Motor neuron (in vitro differentiated cells): ENCODE measurements around the gene EPB41L2. TPM values are rescaled to one million over a fixed set of nuclear protein-coding genes. Genes with fewer than 3 reads are reported as not detected.

Experiments used
- ATAC-seq, 8 experiments: fragments of 200-7000 bp; cut with Tn5 transposase; replicated peaks in 6 of 8; 2 replicates each; pipeline ENCODE4 v1.8.0; 2021; ENCODE audit warnings: mild to moderate bottlenecking in 8 of 8, moderate library complexity in 8 of 8
- H3K27ac ChIP-seq, 2 donors: fragments of 250-450 bp; sonication (Bioruptor Pico); 2 replicates each; pipeline ENCODE4 v1.9.0; 2021; ENCODE audit warnings: antibody characterized with exemption in 2 of 2, mild to moderate bottlenecking in 2 of 2, moderate library complexity in 1 of 2
- H3K4me1 ChIP-seq, 2 donors: fragments of 250-450 bp; sonication (Bioruptor Pico); replicated peaks in 1 of 2; 2 replicates each; pipeline ENCODE4 v1.6.1; 2021; ENCODE audit warnings: antibody characterized with exemption in 2 of 2, mild to moderate bottlenecking in 2 of 2, moderate library complexity in 1 of 2
- H3K4me3 ChIP-seq, 5 donors: fragments of 250-450 bp; sonication (Bioruptor Pico); 2 replicates each; pipeline ENCODE4 v1.9.0; 2021; ENCODE audit warnings: antibody characterized with exemption in 5 of 5, mild to moderate bottlenecking in 5 of 5, moderate library complexity in 4 of 5
- WGBS, 10 experiments: fragments of 450-650 bp; shearing (Covaris generic); methylation state at CpG; one replicate each; pipeline ENCODE4 v1.0.0; 2022; 5-methylcytosine and 5-hydroxymethylcytosine counted together
- in situ Hi-C, 9 experiments: fragments of 400-800 bp; cut with MboI; loops; one replicate each; pipeline ENCODE4 v1.15.0; 2021; ENCODE audit warnings: low sequenced_read_pairs in 9 of 9, low pct_unique_long_range_greater_than_20kb in 2 of 9; ENCODE audit not compliant: unreplicated experiment in 9 of 9
- total RNA-seq, 8 experiments: library from RNA; unstranded; fragments of 300-600 nt; gene quantifications; 2 replicates each; pipeline versions ENCODE4 v1.2.3 to v1.2.4, GENCODE V29; 2022

The EPB41L2 gene
- total RNA-seq, 8 experiments from 2014 or later, result 17.0 to 135 (median 34.5) TPM

- H3K4me3 ChIP-seq, result no peak overlapping the region
- H3K27ac ChIP-seq, result no peak overlapping the region
- WGBS, 10 experiments, result 50 to 100% (median 94%) methylated on average over 1 to 4 of the region's 4 CpGs; no CpG with 5 or more reads in 1 of the 10 experiments
- in situ Hi-C loops, result no loop called here
- no peak for ATAC-seq
- peaks cover 0 to 9% of the 10 kb centered on the region in 2 donors for H3K4me1 ChIP-seq
Observed at GRCh38 chr6:131039345-131039680, 23.7 kb downstream of the EPB41L2 start.

- H3K4me3 ChIP-seq, result no peak overlapping the region
- peaks cover 0 to 9% of the 10 kb centered on the region in 2 donors for H3K4me1 ChIP-seq
- ATAC-seq, result no peak
- 0 to 100% (median 71%) methylated on average over 1 to 5 of the region's 5 CpGs for WGBS, 10 experiments
- no peak overlapping the region for H3K27ac ChIP-seq
- in situ Hi-C loops, result no loop called here
Observed at GRCh38 chr6:131038597-131039344, 24.3 kb downstream of the EPB41L2 start.

GRCh38 chr6:131037194-131037897, 25.7 kb downstream of the EPB41L2 start:
- Histone ChIP-seq H3K4me3 (no peak overlapping the region), H3K4me1 (peaks cover 0 to 9% of the 10 kb centered on the region in 2 donors), H3K27ac (no peak overlapping the region)
- in situ Hi-C loops, result no loop called here
- ATAC-seq, result no peak
- WGBS, 10 experiments, result 50 to 93% (median 81%) methylated on average over 3 to 8 of the region's 8 CpGs

- 78 to 100% (median 100%) methylated on average over 1 to 2 of the region's 2 CpGs for WGBS, 10 experiments
- ATAC-seq, result no peak
- no peak overlapping the region for H3K4me3 ChIP-seq
- in situ Hi-C loops, result no loop called here
- peaks cover 0 to 9% of the 10 kb centered on the region in 2 donors for H3K4me1 ChIP-seq
- no peak overlapping the region for H3K27ac ChIP-seq
Observed at GRCh38 chr6:131036601-131037000, 26.4 kb downstream of the EPB41L2 start.

GRCh38 chr6:131036143-131036542, 26.9 kb downstream of the EPB41L2 start:
- in situ Hi-C loops, result no loop called here
- ATAC-seq, result no peak
- Histone ChIP-seq H3K27ac (no peak overlapping the region), H3K4me1 (peaks cover 0 to 9% of the 10 kb centered on the region in 2 donors), H3K4me3 (no peak overlapping the region)
- 70 to 100% (median 91%) methylated on average over 2 to 3 of the region's 3 CpGs for WGBS, 10 experiments

- ATAC-seq, result no peak
- H3K4me3 ChIP-seq, result no peak overlapping the region
- H3K27ac ChIP-seq, result no peak overlapping the region
- H3K4me1 ChIP-seq, result peaks cover 4 to 13% of the 10 kb centered on the region in 2 donors
- in situ Hi-C loops, result no loop called here
- WGBS, 10 experiments, result 83 to 100% (median 95%) methylated on average over 1 of the region's 1 CpG; no CpG with 5 or more reads in 4 of the 10 experiments
Observed at GRCh38 chr6:131035582-131035981, 27.5 kb downstream of the EPB41L2 start.

- Histone ChIP-seq H3K4me1 (peaks cover 13 to 22% of the 10 kb centered on the region in 2 donors), H3K4me3 (no peak overlapping the region), H3K27ac (no peak overlapping the region)
- in situ Hi-C loops, result no loop called here
- WGBS, 10 experiments, result 86 to 100% (median 100%) methylated on average over 1 of the region's 1 CpG; no CpG with 5 or more reads in 1 of the 10 experiments
- no peak for ATAC-seq
Observed at GRCh38 chr6:131033631-131034030, 29.4 kb downstream of the EPB41L2 start.

GRCh38 chr6:131029626-131030297, 33.3 kb downstream of the EPB41L2 start:
- no peak overlapping the region for H3K4me3 ChIP-seq
- peak in 7 of 8 experiments; percentile 48 to 90 (median 79) for ATAC-seq
- in situ Hi-C loops, result no loop called here

GRCh38 chr6:131027326-131027725, 35.7 kb downstream of the EPB41L2 start:
- ATAC-seq, result peak in 1 of 8 experiments; percentile 61
- Histone ChIP-seq H3K27ac (no peak overlapping the region), H3K4me1 (peaks cover 21 to 45% of the 10 kb centered on the region in 2 donors), H3K4me3 (no peak overlapping the region)
- WGBS, 10 experiments, result 77 to 100% (median 98%) methylated on average over 1 to 2 of the region's 2 CpGs; no CpG with 5 or more reads in 2 of the 10 experiments
- in situ Hi-C loops, result no loop called here

More at GRCh38 chr6:131029626-131030297, 33.3 kb downstream of the EPB41L2 start:
- Histone ChIP-seq H3K4me1 (peaks cover 21 to 40% of the 10 kb centered on the region in 2 donors), H3K27ac (peak overlapping the region in 1 of 2 donors; percentile 11)
- WGBS, 10 experiments, result 0 to 32% (median 19%) methylated on average over 2 to 6 of the region's 7 CpGs

- WGBS, 10 experiments, result 60 to 100% (median 100%) methylated on average over 1 of the region's 1 CpG; no CpG with 5 or more reads in 3 of the 10 experiments
- no peak overlapping the region for H3K4me3 ChIP-seq
- in situ Hi-C loops, result no loop called here
- peaks cover 21 to 45% of the 10 kb centered on the region in 2 donors for H3K4me1 ChIP-seq
- no peak overlapping the region for H3K27ac ChIP-seq
- ATAC-seq, result no peak
Observed at GRCh38 chr6:131026243-131026642, 36.8 kb downstream of the EPB41L2 start.

GRCh38 chr6:131024565-131024964, 38.5 kb downstream of the EPB41L2 start:
- H3K27ac ChIP-seq, result no peak overlapping the region

GRCh38 chr6:131023834-131024504, 39.1 kb downstream of the EPB41L2 start:
- Histone ChIP-seq H3K27ac (peak overlapping the region in 1 of 2 donors; percentile 71), H3K4me3 (no peak overlapping the region), H3K4me1 (peaks cover 8 to 26% of the 10 kb centered on the region in 2 donors)
- WGBS, 10 experiments, result 0 to 100% (median 57%) methylated on average over 1 to 2 of the region's 3 CpGs; no CpG with 5 or more reads in 3 of the 10 experiments
- in situ Hi-C loops, result no loop called here
- ATAC-seq, result peak; percentile 46 to 96 (median 94)

More at GRCh38 chr6:131024565-131024964, 38.5 kb downstream of the EPB41L2 start:
- 91 to 100% (median 96%) methylated on average over 3 to 6 of the region's 6 CpGs; no CpG with 5 or more reads in 2 of the 10 experiments for WGBS, 10 experiments
- Histone ChIP-seq H3K4me1 (peaks cover 8 to 31% of the 10 kb centered on the region in 2 donors), H3K4me3 (no peak overlapping the region)
- ATAC-seq, result no peak
- in situ Hi-C loops, result no loop called here
